ENCODE measurements around the gene EFEMP1.

EFEMP1 gene

DNA sequence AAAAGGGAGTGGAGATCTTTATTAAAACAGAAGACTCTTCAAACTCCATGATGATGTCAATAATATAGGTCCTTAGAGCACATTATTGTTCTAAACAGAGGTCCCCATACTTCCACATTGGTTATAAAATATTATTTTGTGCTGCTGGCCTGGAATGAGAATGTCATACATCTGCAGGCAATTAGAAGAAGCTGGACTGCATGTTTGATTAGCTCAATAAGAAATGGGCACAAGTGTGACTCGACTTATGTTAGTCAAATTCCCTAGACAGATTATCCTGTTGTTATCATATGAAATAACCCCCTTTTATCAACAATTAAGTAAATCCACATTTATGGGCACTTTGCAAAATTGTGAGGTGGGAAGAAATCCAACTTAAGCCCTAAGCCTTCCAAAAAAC is 8.8 kb downstream of the EFEMP1 start:
- no peak overlapping the region for H3K4me3 ChIP-seq (ENCODE audit: low read depth, low read length)
- TF ChIP-seq, protein P1, sequence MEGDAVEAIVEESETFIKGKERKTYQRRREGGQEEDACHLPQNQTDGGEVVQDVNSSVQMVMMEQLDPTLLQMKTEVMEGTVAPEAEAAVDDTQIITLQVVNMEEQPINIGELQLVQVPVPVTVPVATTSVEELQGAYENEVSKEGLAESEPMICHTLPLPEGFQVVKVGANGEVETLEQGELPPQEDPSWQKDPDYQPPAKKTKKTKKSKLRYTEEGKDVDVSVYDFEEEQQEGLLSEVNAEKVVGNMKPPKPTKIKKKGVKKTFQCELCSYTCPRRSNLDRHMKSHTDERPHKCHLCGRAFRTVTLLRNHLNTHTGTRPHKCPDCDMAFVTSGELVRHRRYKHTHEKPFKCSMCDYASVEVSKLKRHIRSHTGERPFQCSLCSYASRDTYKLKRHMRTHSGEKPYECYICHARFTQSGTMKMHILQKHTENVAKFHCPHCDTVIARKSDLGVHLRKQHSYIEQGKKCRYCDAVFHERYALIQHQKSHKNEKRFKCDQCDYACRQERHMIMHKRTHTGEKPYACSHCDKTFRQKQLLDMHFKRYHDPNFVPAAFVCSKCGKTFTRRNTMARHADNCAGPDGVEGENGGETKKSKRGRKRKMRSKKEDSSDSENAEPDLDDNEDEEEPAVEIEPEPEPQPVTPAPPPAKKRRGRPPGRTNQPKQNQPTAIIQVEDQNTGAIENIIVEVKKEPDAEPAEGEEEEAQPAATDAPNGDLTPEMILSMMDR (conservative IDR thresholded peaks at IDR 0.05; ENCODE audit: low read depth, low read length) = no peak

DNA sequence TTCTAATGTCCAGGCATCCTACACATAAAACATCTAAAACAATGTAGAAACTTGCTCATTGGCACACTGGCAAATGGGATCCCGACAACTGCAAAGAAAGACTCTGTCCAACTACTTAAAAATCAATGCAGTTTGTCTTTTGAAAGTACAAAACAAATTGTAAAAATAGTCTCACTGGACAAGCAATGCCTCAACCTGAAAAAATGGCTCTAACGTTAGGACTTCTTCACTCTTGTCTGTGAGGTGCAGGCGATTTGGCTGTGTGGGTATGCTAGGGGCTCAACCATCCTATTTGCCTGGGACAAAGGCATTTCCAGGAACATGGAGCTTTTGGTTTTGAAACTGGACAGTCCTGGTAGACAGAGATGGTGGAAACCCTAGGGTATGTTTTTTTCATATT is 10.7 kb downstream of the EFEMP1 start:
- no peak for DNase-seq (ENCODE audit: low read depth)
- TF ChIP-seq, protein P1 (conservative IDR thresholded peaks at IDR 0.05; ENCODE audit: low read depth, low read length) = no peak
- H3K4me3 ChIP-seq (ENCODE audit: low read depth, low read length) = no peak overlapping the region

More for the DNA sequence above, 8.8 kb downstream of the EFEMP1 start:
- DNase-seq (ENCODE audit: low read depth) = no peak

GRCh38 chr2:55910077-55910476 is 13.5 kb downstream of the EFEMP1 start:
- DNase-seq (ENCODE audit: low read depth) = no peak
- H3K4me3 ChIP-seq (ENCODE audit: low read depth, low read length) = no peak overlapping the region
- TF ChIP-seq, protein P1 (conservative IDR thresholded peaks at IDR 0.05; ENCODE audit: low read depth, low read length) = no peak

DNA sequence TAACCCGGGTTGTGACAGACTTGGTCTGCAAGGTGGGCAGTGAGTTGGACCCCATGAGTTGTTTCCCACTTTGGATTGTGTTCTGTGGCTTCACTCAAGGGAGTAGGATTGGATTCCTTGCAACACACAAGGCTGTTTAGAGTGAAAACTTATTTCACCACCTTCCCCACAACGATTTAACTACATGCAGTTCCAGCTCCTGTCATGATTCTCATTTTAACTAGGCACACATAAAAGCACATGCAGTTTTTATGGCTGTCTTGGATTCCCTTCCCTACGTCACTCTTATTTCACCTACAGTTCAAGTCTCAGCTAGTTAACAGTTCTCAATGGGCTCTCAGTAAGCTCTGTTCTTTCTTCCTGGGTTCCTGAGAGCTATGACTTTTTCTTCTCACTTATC is 15.9 kb downstream of the EFEMP1 start:
- no peak overlapping the region for H3K4me3 ChIP-seq (ENCODE audit: low read depth, low read length)
- TF ChIP-seq, protein P1 (conservative IDR thresholded peaks at IDR 0.05; ENCODE audit: low read depth, low read length) = no peak
- no peak for DNase-seq (ENCODE audit: low read depth)

- TF ChIP-seq, protein P1 (conservative IDR thresholded peaks at IDR 0.05; ENCODE audit: low read depth, low read length) = no peak
- H3K4me3 ChIP-seq (ENCODE audit: low read depth, low read length) = no peak overlapping the region
- no peak for DNase-seq (ENCODE audit: low read depth)
Observed at GRCh38 chr2:55906993-55907392, 16.6 kb downstream of the EFEMP1 start.

- no peak for DNase-seq (ENCODE audit: low read depth)
- H3K4me3 ChIP-seq (ENCODE audit: low read depth, low read length) = no peak overlapping the region
- TF ChIP-seq, protein P1 (conservative IDR thresholded peaks at IDR 0.05; ENCODE audit: low read depth, low read length) = no peak
Observed at GRCh38 chr2:55903727-55904126, 19.9 kb downstream of the EFEMP1 start.

GRCh38 chr2:55902971-55903370 is 20.6 kb downstream of the EFEMP1 start:
- TF ChIP-seq, protein P1 (conservative IDR thresholded peaks at IDR 0.05; ENCODE audit: low read depth, low read length) = no peak
- no peak for DNase-seq (ENCODE audit: low read depth)

More at GRCh38 chr2:55902971-55903370, 20.6 kb downstream of the EFEMP1 start:
- no peak overlapping the region for H3K4me3 ChIP-seq (ENCODE audit: low read depth, low read length)

Measured in choroid plexus epithelial cell (primary cell).